HEK293 (cell line): ENCODE measurements around the gene HNRNPL.
A peak's percentile ranks its signal among the peaks of the same experiment; 100 is the strongest.

Experiments
- BCL11B ChIP-seq: fragments of 450-650 bp; formaldehyde crosslinking; IDR thresholded peaks from 2 replicates; pipeline ENCODE4 v1.5.1; 2016; ENCODE audit warnings: low read depth, missing biosample characterization, missing genetic modification characterization
- GFI1B ChIP-seq: fragments of 450-650 bp; formaldehyde crosslinking; IDR thresholded peaks from 2 replicates; pipeline ENCODE4 v1.5.1; 2016; ENCODE audit warnings: missing biosample characterization, missing genetic modification characterization
- GLI4 ChIP-seq: fragments of 450-650 bp; formaldehyde crosslinking; IDR thresholded peaks from 2 replicates; pipeline ENCODE4 v1.5.1; 2016; ENCODE audit warnings: missing biosample characterization, missing genetic modification characterization
- PRDM1 ChIP-seq: fragments of 450-650 bp; formaldehyde crosslinking; IDR thresholded peaks from 2 replicates; pipeline ENCODE4; 2016; ENCODE audit warnings: missing biosample characterization, missing genetic modification characterization
- SP2 ChIP-seq: fragments of 450-650 bp; formaldehyde crosslinking; IDR thresholded peaks from 2 replicates; pipeline ENCODE4 v1.5.1; 2016; ENCODE audit warnings: missing biosample characterization, missing genetic modification characterization
- SP3 ChIP-seq: fragments of 450-650 bp; formaldehyde crosslinking; IDR thresholded peaks from 2 replicates; pipeline ENCODE4 v1.5.1; 2016; ENCODE audit warnings: missing biosample characterization, missing genetic modification characterization
- ZBTB17 ChIP-seq: fragments of 450-650 bp; formaldehyde crosslinking; IDR thresholded peaks from 2 replicates; pipeline ENCODE4 v1.5.1; 2016; ENCODE audit warnings: missing biosample characterization, missing genetic modification characterization
- ZFHX2 ChIP-seq: fragments of 450-650 bp; formaldehyde crosslinking; conservative IDR thresholded peaks from 2 replicates; pipeline ENCODE4 v1.5.1; 2016; ENCODE audit warnings: missing biosample characterization, missing genetic modification characterization
- ZFP69B ChIP-seq: fragments of 450-650 bp; formaldehyde crosslinking; IDR thresholded peaks from 2 replicates; pipeline ENCODE4 v1.5.1; 2016; ENCODE audit warnings: missing biosample characterization, missing genetic modification characterization
- ZNF324 ChIP-seq: fragments of 450-650 bp; formaldehyde crosslinking; IDR thresholded peaks from 2 replicates; pipeline ENCODE4 v1.5.1; 2016; ENCODE audit warnings: missing biosample characterization, missing genetic modification characterization
- ZNF335 ChIP-seq: fragments of 450-650 bp; formaldehyde crosslinking; conservative IDR thresholded peaks from 2 replicates; pipeline ENCODE4 v1.5.1; 2016; ENCODE audit warnings: missing biosample characterization, missing genetic modification characterization
- ZNF366 ChIP-seq: fragments of 450-650 bp; formaldehyde crosslinking; conservative IDR thresholded peaks from 2 replicates; pipeline ENCODE4 v1.5.1; 2016; ENCODE audit warnings: missing biosample characterization, missing genetic modification characterization
- ZNF391 ChIP-seq: fragments of 450-650 bp; formaldehyde crosslinking; IDR thresholded peaks from 2 replicates; pipeline ENCODE4 v1.5.1; 2016; ENCODE audit warnings: low read depth, missing biosample characterization, missing genetic modification characterization, borderline replicate concordance
- ZNF394 ChIP-seq: fragments of 450-650 bp; formaldehyde crosslinking; IDR thresholded peaks from 2 replicates; pipeline ENCODE4 v1.5.1; 2016; ENCODE audit warnings: missing biosample characterization, missing genetic modification characterization, mild to moderate bottlenecking, moderate library complexity, borderline replicate concordance
- ZNF416 ChIP-seq: fragments of 450-650 bp; formaldehyde crosslinking; IDR thresholded peaks from 2 replicates; pipeline ENCODE4 v1.5.1; 2016; ENCODE audit warnings: missing biosample characterization, missing genetic modification characterization
- ZNF426 ChIP-seq: fragments of 450-650 bp; formaldehyde crosslinking; IDR thresholded peaks from 2 replicates; pipeline ENCODE4 v1.5.1; 2017; ENCODE audit warnings: missing biosample characterization, missing genetic modification characterization, mild to moderate bottlenecking, inconsistent platforms, moderate library complexity
- ZNF521 ChIP-seq: fragments of 450-650 bp; formaldehyde crosslinking; IDR thresholded peaks from 2 replicates; pipeline ENCODE4 v1.5.1; 2017; ENCODE audit warnings: missing biosample characterization, mild to moderate bottlenecking, missing genetic modification characterization
- ZNF560 ChIP-seq: fragments of 450-650 bp; formaldehyde crosslinking; IDR thresholded peaks from 2 replicates; pipeline ENCODE4 v1.5.1; 2017; ENCODE audit warnings: missing biosample characterization, missing genetic modification characterization, borderline replicate concordance
- ZNF658 ChIP-seq: fragments of 450-650 bp; formaldehyde crosslinking; IDR thresholded peaks from 2 replicates; pipeline ENCODE4; 2016; ENCODE audit warnings: missing biosample characterization, missing genetic modification characterization
- ZNF670 ChIP-seq: fragments of 450-650 bp; formaldehyde crosslinking; IDR thresholded peaks from 2 replicates; pipeline ENCODE4 v1.5.1; 2016; ENCODE audit warnings: missing biosample characterization, missing genetic modification characterization, low read depth
- ZNF777 ChIP-seq: fragments of 450-650 bp; formaldehyde crosslinking; IDR thresholded peaks from 2 replicates; pipeline ENCODE4 v1.5.1; 2017; ENCODE audit warnings: missing biosample characterization, missing genetic modification characterization, borderline replicate concordance
- ZNF785 ChIP-seq: fragments of 450-650 bp; formaldehyde crosslinking; IDR thresholded peaks from 2 replicates; pipeline ENCODE4 v1.5.1; 2016; ENCODE audit warnings: missing biosample characterization, missing genetic modification characterization
- TF ChIP-seq, protein P1 (sequence below): fragments of 450-650 bp; formaldehyde crosslinking; IDR thresholded peaks from 2 replicates; pipeline ENCODE4 v1.5.1; 2016; ENCODE audit warnings: missing biosample characterization, missing genetic modification characterization
- TF ChIP-seq, protein P2 (sequence below): fragments of 450-650 bp; formaldehyde crosslinking; IDR thresholded peaks from 2 replicates; pipeline ENCODE4 v1.5.1; 2016; ENCODE audit warnings: missing biosample characterization, missing genetic modification characterization, borderline replicate concordance
- TF ChIP-seq, protein P3 (sequence below): fragments of 450-650 bp; formaldehyde crosslinking; IDR thresholded peaks from 2 replicates; pipeline ENCODE4 v1.5.1; 2016; ENCODE audit warnings: missing biosample characterization, missing genetic modification characterization
- TF ChIP-seq, protein P4 (sequence below): fragments of 450-650 bp; formaldehyde crosslinking; IDR thresholded peaks from 2 replicates; pipeline ENCODE4 v1.5.1; 2016; ENCODE audit warnings: missing biosample characterization, missing genetic modification characterization, low read depth

The HNRNPL gene

DNA sequence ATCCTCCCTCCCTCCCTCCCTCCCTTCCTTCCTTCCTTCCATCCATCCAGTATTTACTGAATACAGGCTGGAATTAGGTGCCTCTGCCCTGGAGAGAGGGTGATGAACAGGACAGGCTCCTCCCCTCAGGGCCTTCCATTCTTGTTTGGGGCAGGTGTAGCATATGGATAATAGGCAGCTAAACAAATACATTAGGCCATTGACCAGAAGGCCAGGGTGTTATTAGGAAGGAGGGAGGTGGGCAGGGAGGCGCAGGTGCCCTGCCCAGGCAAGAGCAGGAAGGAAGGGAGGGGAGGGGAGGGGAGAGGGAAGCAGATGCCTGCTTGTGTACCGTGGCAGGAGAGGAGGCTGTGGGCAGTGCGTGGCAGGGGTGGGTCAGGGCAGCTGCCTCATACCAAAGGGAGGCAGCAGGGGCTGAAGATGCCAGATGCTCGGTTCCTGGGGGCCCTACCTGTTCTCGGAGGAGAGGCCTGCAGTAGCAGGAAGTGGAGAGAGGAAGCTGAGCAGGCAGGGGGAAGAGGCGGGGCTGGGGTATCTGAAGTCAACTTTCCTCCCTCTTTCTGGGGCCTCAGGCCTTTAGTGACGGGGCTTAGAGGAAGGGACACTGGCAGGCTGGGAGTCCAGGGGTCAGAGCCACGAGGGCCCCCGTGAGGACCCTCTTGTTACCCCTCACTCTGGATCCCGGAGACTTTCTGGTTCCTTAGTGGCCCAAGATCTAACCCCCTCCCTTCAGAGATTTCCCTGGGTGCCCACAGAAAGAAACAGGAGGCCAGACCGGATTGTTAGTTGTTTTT lies 28.2 kb upstream of the HNRNPL start, which contains the start of gene RINL (continued):
- TF ChIP-seq, protein P1, sequence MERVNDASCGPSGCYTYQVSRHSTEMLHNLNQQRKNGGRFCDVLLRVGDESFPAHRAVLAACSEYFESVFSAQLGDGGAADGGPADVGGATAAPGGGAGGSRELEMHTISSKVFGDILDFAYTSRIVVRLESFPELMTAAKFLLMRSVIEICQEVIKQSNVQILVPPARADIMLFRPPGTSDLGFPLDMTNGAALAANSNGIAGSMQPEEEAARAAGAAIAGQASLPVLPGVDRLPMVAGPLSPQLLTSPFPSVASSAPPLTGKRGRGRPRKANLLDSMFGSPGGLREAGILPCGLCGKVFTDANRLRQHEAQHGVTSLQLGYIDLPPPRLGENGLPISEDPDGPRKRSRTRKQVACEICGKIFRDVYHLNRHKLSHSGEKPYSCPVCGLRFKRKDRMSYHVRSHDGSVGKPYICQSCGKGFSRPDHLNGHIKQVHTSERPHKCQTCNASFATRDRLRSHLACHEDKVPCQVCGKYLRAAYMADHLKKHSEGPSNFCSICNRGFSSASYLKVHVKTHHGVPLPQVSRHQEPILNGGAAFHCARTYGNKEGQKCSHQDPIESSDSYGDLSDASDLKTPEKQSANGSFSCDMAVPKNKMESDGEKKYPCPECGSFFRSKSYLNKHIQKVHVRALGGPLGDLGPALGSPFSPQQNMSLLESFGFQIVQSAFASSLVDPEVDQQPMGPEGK: peak; percentile 68; the same call in 1 of the 2 replicates
- no peak for TF ChIP-seq ZNF416 (tag by site-specific recombination)
- peak; percentile 68 for TF ChIP-seq SP2 (tag by site-specific recombination)
- no peak for TF ChIP-seq GFI1B (tag by site-specific recombination)
- TF ChIP-seq ZNF335: peak; percentile 76
- TF ChIP-seq, protein P2, sequence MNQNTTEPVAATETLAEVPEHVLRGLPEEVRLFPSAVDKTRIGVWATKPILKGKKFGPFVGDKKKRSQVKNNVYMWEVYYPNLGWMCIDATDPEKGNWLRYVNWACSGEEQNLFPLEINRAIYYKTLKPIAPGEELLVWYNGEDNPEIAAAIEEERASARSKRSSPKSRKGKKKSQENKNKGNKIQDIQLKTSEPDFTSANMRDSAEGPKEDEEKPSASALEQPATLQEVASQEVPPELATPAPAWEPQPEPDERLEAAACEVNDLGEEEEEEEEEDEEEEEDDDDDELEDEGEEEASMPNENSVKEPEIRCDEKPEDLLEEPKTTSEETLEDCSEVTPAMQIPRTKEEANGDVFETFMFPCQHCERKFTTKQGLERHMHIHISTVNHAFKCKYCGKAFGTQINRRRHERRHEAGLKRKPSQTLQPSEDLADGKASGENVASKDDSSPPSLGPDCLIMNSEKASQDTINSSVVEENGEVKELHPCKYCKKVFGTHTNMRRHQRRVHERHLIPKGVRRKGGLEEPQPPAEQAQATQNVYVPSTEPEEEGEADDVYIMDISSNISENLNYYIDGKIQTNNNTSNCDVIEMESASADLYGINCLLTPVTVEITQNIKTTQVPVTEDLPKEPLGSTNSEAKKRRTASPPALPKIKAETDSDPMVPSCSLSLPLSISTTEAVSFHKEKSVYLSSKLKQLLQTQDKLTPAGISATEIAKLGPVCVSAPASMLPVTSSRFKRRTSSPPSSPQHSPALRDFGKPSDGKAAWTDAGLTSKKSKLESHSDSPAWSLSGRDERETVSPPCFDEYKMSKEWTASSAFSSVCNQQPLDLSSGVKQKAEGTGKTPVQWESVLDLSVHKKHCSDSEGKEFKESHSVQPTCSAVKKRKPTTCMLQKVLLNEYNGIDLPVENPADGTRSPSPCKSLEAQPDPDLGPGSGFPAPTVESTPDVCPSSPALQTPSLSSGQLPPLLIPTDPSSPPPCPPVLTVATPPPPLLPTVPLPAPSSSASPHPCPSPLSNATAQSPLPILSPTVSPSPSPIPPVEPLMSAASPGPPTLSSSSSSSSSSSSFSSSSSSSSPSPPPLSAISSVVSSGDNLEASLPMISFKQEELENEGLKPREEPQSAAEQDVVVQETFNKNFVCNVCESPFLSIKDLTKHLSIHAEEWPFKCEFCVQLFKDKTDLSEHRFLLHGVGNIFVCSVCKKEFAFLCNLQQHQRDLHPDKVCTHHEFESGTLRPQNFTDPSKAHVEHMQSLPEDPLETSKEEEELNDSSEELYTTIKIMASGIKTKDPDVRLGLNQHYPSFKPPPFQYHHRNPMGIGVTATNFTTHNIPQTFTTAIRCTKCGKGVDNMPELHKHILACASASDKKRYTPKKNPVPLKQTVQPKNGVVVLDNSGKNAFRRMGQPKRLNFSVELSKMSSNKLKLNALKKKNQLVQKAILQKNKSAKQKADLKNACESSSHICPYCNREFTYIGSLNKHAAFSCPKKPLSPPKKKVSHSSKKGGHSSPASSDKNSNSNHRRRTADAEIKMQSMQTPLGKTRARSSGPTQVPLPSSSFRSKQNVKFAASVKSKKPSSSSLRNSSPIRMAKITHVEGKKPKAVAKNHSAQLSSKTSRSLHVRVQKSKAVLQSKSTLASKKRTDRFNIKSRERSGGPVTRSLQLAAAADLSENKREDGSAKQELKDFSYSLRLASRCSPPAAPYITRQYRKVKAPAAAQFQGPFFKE (tag by site-specific recombination): no peak
- TF ChIP-seq ZNF560: no peak
- no peak for TF ChIP-seq ZNF521 (tag by site-specific recombination)
- peak; percentile 56 for TF ChIP-seq ZFHX2
- no peak for TF ChIP-seq GLI4 (tag by site-specific recombination)
- TF ChIP-seq PRDM1 (tag by site-specific recombination): 0 out of 2 replicates have a peak, but pooled peaks have one; percentile 3
- peak; percentile 41; the same call in 1 of the 2 replicates for TF ChIP-seq ZNF394 (tag by site-specific recombination)
- TF ChIP-seq, protein P3, sequence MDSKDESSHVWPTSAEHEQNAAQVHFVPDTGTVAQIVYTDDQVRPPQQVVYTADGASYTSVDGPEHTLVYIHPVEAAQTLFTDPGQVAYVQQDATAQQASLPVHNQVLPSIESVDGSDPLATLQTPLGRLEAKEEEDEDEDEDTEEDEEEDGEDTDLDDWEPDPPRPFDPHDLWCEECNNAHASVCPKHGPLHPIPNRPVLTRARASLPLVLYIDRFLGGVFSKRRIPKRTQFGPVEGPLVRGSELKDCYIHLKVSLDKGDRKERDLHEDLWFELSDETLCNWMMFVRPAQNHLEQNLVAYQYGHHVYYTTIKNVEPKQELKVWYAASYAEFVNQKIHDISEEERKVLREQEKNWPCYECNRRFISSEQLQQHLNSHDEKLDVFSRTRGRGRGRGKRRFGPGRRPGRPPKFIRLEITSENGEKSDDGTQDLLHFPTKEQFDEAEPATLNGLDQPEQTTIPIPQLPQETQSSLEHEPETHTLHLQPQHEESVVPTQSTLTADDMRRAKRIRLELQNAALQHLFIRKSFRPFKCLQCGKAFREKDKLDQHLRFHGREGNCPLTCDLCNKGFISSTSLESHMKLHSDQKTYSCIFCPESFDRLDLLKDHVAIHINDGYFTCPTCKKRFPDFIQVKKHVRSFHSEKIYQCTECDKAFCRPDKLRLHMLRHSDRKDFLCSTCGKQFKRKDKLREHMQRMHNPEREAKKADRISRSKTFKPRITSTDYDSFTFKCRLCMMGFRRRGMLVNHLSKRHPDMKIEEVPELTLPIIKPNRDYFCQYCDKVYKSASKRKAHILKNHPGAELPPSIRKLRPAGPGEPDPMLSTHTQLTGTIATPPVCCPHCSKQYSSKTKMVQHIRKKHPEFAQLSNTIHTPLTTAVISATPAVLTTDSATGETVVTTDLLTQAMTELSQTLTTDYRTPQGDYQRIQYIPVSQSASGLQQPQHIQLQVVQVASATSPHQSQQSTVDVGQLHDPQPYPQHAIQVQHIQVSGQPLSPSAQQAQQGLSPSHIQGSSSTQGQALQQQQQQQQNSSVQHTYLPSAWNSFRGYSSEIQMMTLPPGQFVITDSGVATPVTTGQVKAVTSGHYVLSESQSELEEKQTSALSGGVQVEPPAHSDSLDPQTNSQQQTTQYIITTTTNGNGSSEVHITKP (tag by site-specific recombination): peak; percentile 81
- no peak for TF ChIP-seq ZNF426 (tag by site-specific recombination)
- TF ChIP-seq ZNF670: no peak
- TF ChIP-seq SP3 (tag by site-specific recombination): peak; percentile 86
- TF ChIP-seq ZNF391 (tag by site-specific recombination): no peak
- peak; percentile 86 for TF ChIP-seq ZBTB17 (tag by site-specific recombination)
- TF ChIP-seq BCL11B: no peak
- 0 out of 2 replicates have a peak, but pooled peaks have one; percentile 33 for TF ChIP-seq ZNF777 (tag by site-specific recombination)
- no peak for TF ChIP-seq ZFP69B (tag by site-specific recombination)
- TF ChIP-seq ZNF324 (tag by site-specific recombination): no peak
- no peak for TF ChIP-seq ZNF658 (tag by site-specific recombination)
- 0 out of 2 replicates have a peak, but pooled peaks have one; percentile 69 for TF ChIP-seq ZNF366 (tag by site-specific recombination)
- 0 out of 2 replicates have a peak, but pooled peaks have one; percentile 30 for TF ChIP-seq ZNF785 (tag by site-specific recombination)
- TF ChIP-seq, protein P4, sequence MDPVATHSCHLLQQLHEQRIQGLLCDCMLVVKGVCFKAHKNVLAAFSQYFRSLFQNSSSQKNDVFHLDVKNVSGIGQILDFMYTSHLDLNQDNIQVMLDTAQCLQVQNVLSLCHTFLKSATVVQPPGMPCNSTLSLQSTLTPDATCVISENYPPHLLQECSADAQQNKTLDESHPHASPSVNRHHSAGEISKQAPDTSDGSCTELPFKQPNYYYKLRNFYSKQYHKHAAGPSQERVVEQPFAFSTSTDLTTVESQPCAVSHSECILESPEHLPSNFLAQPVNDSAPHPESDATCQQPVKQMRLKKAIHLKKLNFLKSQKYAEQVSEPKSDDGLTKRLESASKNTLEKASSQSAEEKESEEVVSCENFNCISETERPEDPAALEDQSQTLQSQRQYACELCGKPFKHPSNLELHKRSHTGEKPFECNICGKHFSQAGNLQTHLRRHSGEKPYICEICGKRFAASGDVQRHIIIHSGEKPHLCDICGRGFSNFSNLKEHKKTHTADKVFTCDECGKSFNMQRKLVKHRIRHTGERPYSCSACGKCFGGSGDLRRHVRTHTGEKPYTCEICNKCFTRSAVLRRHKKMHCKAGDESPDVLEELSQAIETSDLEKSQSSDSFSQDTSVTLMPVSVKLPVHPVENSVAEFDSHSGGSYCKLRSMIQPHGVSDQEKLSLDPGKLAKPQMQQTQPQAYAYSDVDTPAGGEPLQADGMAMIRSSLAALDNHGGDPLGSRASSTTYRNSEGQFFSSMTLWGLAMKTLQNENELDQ: no peak
